ENCODE data around the gene ADAMTS12.

DNA sequence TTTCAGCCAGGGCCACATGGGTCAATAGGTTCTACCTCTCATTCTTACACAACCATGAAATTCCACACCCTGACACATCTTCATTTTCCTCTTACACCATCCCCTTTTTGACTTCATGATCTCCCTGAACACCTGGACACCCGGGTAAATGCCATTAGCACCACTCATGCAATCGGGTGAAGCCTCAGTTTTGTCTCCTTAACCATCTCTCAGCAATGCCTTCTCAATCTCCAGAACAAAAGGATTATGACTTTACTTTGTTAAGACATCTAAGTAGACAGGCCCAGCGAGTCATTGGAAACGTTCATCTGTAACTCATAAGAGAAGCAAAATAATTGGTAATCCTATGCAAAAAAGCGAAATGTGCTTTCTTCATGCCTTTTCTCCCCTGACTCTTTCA, 49.9 kb downstream of the ADAMTS12 start:
- TF ChIP-seq, protein P1, sequence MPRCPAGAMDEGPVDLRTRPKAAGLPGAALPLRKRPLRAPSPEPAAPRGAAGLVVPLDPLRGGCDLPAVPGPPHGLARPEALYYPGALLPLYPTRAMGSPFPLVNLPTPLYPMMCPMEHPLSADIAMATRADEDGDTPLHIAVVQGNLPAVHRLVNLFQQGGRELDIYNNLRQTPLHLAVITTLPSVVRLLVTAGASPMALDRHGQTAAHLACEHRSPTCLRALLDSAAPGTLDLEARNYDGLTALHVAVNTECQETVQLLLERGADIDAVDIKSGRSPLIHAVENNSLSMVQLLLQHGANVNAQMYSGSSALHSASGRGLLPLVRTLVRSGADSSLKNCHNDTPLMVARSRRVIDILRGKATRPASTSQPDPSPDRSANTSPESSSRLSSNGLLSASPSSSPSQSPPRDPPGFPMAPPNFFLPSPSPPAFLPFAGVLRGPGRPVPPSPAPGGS (IDR thresholded peaks at IDR 0.05; ENCODE audit: borderline replicate concordance, insufficient read depth, low read depth, low read length, poor library complexity, severe bottlenecking), result no peak
- TF ChIP-seq FOXK2 (IDR thresholded peaks at IDR 0.05) (no peak), CTCF (IDR thresholded peaks at IDR 0.05 in 2 of 3, conservative IDR thresholded peaks at IDR 0.05 in 1 of 3; ENCODE audit: control insufficient read depth in 2 of 3, extremely low read depth in 1 of 3, insufficient read depth in 1 of 3, low read depth in 3 of 3, low read length in 3 of 3) (no peak), USF2 (IDR thresholded peaks at IDR 0.05; ENCODE audit: borderline replicate concordance, low read depth, low read length) (no peak)
